GM12878 (cell line): ENCODE results near the gene RAB31. TPM values are rescaled to one million over a fixed set of nuclear protein-coding genes. Genes with fewer than 3 reads are reported as not detected.

Source experiments
- ATAC-seq: fragments of 200-7000 bp; cut with Tn5 transposase; 3 replicates; pipeline ENCODE4 v1.9.1; 2020; ENCODE audit warnings: mild to moderate bottlenecking, moderate library complexity
- BruUV-seq: library from RNA; stranded (reverse); fragments of 400-500 nt; replicated peaks from 2 replicates; lab custom pipeline; 2021; lab: Mats Ljungman, UMichigan
- CTCF ChIA-PET: fragments of 300-600 bp; sonication (Branson Sonifier 250); formaldehyde crosslinking; extraction: SDS; loops from one replicate; lab custom pipeline; 2021; ENCODE audit warnings: inconsistent platforms; lab: Yijun Ruan, JAX
- POLR2A ChIA-PET: fragments of 350-600 bp; formaldehyde crosslinking; extraction: SDS; loops from one replicate; lab custom pipeline; 2021; ENCODE audit warnings: inconsistent platforms; lab: Charles Lee
- RAD21 ChIA-PET: fragments of 300-600 bp; sonication (Branson Sonifier 250); formaldehyde crosslinking; loops from one replicate; lab custom pipeline; 2023; ENCODE audit warnings: antibody characterized with exemption; ENCODE audit not compliant: unreplicated experiment; lab: Charles Lee
- SMC1A ChIA-PET: fragments of 300-600 bp; sonication (Branson Sonifier 250); formaldehyde crosslinking; loops from one replicate; lab custom pipeline; 2023; ENCODE audit not compliant: unreplicated experiment, uncharacterized antibody; lab: Charles Lee
- DNase-seq: peaks from one replicate; pipeline ENCODE4 v3.0.0-alpha.2; 2011; ENCODE audit warnings: low read depth, low spot score
- FAIRE-seq: peaks from 3 replicates; lab custom pipeline; 2011; peaks lifted over from hg19 to GRCh38; lab: Jason Lieb, UNC
- H2AFZ ChIP-seq: 2 replicates; pipeline ENCODE4 v1.6.0; 2011; ENCODE audit warnings: low read depth, low read length, control low read depth; ENCODE audit not compliant: control insufficient read depth
- H3K27ac ChIP-seq: 2 replicates; pipeline ENCODE4 v1.5.1; 2011; ENCODE audit warnings: control low read depth; ENCODE audit not compliant: control insufficient read depth, insufficient read depth
- H3K27me3 ChIP-seq, 2 experiments: replicated peaks in 1 of 2; 2 replicates each; pipeline versions ENCODE4 v1.6.0 to v1.6.1; 2011; ENCODE audit warnings: low read length in 1 of 2; ENCODE audit not compliant: control insufficient read depth in 2 of 2, insufficient read depth in 2 of 2
- H3K36me3 ChIP-seq, 2 experiments: 2 replicates each; pipeline ENCODE4 v1.5.1; 2011; ENCODE audit warnings: low read length in 1 of 2; ENCODE audit not compliant: control insufficient read depth in 2 of 2, insufficient read depth in 2 of 2
- H3K4me1 ChIP-seq: 2 replicates; pipeline ENCODE4 v1.6.1; 2011; ENCODE audit warnings: mild to moderate bottlenecking, low read length, moderate library complexity, mixed read lengths; ENCODE audit not compliant: control insufficient read depth, insufficient read depth
- H3K4me2 ChIP-seq: 2 replicates; pipeline ENCODE4 v1.6.0; 2011; ENCODE audit warnings: control low read depth; ENCODE audit not compliant: control insufficient read depth, insufficient read depth
- H3K4me3 ChIP-seq: fragments of 200-600 bp; sonication (generic); 2 replicates; pipeline ENCODE4 v1.5.1; 2016
- H3K79me2 ChIP-seq: 2 replicates; pipeline ENCODE4 v1.6.0; 2011; ENCODE audit warnings: low read length; ENCODE audit not compliant: control insufficient read depth, insufficient read depth
- H3K9ac ChIP-seq: 2 replicates; pipeline ENCODE4 v1.8.0; 2011; ENCODE audit warnings: low read length, control low read depth, mixed read lengths; ENCODE audit not compliant: control insufficient read depth, insufficient read depth
- H3K9me3 ChIP-seq: replicated peaks from 3 replicates; pipeline ENCODE4 v1.5.1; 2011; ENCODE audit warnings: mild to moderate bottlenecking, low read length; ENCODE audit not compliant: control insufficient read depth, insufficient read depth
- H4K20me1 ChIP-seq: 2 replicates; pipeline ENCODE4 v1.6.0; 2011; ENCODE audit not compliant: control insufficient read depth, insufficient read depth
- BCLAF1 ChIP-seq: fragments of 450-650 bp; IDR thresholded peaks from 2 replicates; pipeline ENCODE4 v1.6.1; 2017; ENCODE audit warnings: antibody characterized with exemption, mild to moderate bottlenecking, moderate library complexity
- BHLHE40 ChIP-seq, 2 experiments: fragments of 450-650 bp in 1 of 2; IDR thresholded peaks; 2 replicates each; pipeline ENCODE4 v1.6.1; 2011 to 2017; ENCODE audit warnings: low read depth in 2 of 2, borderline replicate concordance in 1 of 2, improper control_type of control experiment in 1 of 2, low read length in 1 of 2, mild to moderate bottlenecking in 1 of 2
- CBX5 ChIP-seq: sonication (generic); IDR thresholded peaks from 2 replicates; pipeline ENCODE4 v1.6.1; 2016; ENCODE audit warnings: low read depth, moderate library complexity, mild to moderate bottlenecking, inconsistent platforms
- CHD2 ChIP-seq: IDR thresholded peaks from 2 replicates; pipeline ENCODE4 v1.6.1; 2011; ENCODE audit warnings: low read depth, low read length, improper control_type of control experiment, borderline replicate concordance
- EP300 ChIP-seq, 2 experiments: fragments of 150-350 bp in 1 of 2; IDR thresholded peaks; 2 replicates each; pipeline ENCODE4 v1.6.1; 2011 to 2012; ENCODE audit warnings: low read depth in 2 of 2, low read length in 2 of 2, borderline replicate concordance in 1 of 2, improper control_type of control experiment in 1 of 2, inconsistent platforms in 1 of 2; ENCODE audit not compliant: control insufficient read depth in 1 of 2
- FOS ChIP-seq: IDR thresholded peaks from 3 replicates; pipeline ENCODE4 v1.6.1; 2011; ENCODE audit warnings: borderline replicate concordance; ENCODE audit not compliant: insufficient read length; ENCODE audit errors: extremely low read depth
- GATAD2B ChIP-seq: fragments of 450-650 bp; conservative IDR thresholded peaks from 2 replicates; pipeline ENCODE4 v1.6.1; 2017; ENCODE audit warnings: low read depth, mild to moderate bottlenecking, moderate library complexity
- IKZF1 ChIP-seq: fragments of 450-650 bp; conservative IDR thresholded peaks from 2 replicates; pipeline ENCODE4 v1.6.1; 2017; ENCODE audit warnings: antibody characterized with exemption, mild to moderate bottlenecking
- KAT2A ChIP-seq: conservative IDR thresholded peaks from 2 replicates; pipeline ENCODE4 v1.6.1; 2011; ENCODE audit warnings: low read depth, low read length; ENCODE audit not compliant: control insufficient read depth
- LARP7 ChIP-seq: fragments of 450-650 bp; IDR thresholded peaks from 2 replicates; pipeline ENCODE4 v1.6.1; 2017; ENCODE audit warnings: mild to moderate bottlenecking
- MTA3 ChIP-seq: IDR thresholded peaks from 2 replicates; pipeline ENCODE4 v1.6.1; 2012; ENCODE audit warnings: low read length, inconsistent platforms, borderline replicate concordance
- NFIC ChIP-seq: IDR thresholded peaks from 2 replicates; pipeline ENCODE4 v1.6.1; 2012; ENCODE audit warnings: low read depth, mild to moderate bottlenecking, inconsistent platforms, low read length, moderate library complexity
- PAX8 ChIP-seq: fragments of 450-650 bp; IDR thresholded peaks from 2 replicates; pipeline ENCODE4 v1.6.1; 2017; ENCODE audit warnings: mild to moderate bottlenecking, moderate library complexity
- RUNX3 ChIP-seq: IDR thresholded peaks from 2 replicates; pipeline ENCODE4 v1.6.1; 2012; ENCODE audit warnings: low read length, inconsistent platforms
- STAT1 ChIP-seq: fragments of 450-650 bp; conservative IDR thresholded peaks from 2 replicates; pipeline ENCODE4 v1.6.1; 2014; ENCODE audit warnings: antibody characterized with exemption, mild to moderate bottlenecking
- WRNIP1 ChIP-seq: IDR thresholded peaks from 2 replicates; pipeline ENCODE4 v1.6.1; 2011; ENCODE audit warnings: low read depth, low read length, improper control_type of control experiment, borderline replicate concordance
- WGBS: methylation state at CpG from one replicate; pipeline ENCODE4 v1.1.6; 2016; ENCODE audit warnings: low lambda C conversion rate; ENCODE audit not compliant: insufficient replicate concordance, insufficient coverage; ENCODE audit errors: missing lambda C conversion rate; 5-methylcytosine and 5-hydroxymethylcytosine counted together
- in situ Hi-C: fragments of 300-500 bp; cut with MboI; formaldehyde crosslinking; loops from 9 replicates; pipeline ENCODE4 v1.14.3; 2018; ENCODE audit warnings: mixed read lengths
- intact Hi-C: fragments of 100-400 bp; cut with micrococcal nuclease; formaldehyde crosslinking; loops from one replicate; pipeline ENCODE4 v1.14.2; 2022; ENCODE audit not compliant: unreplicated experiment
- polyA plus RNA-seq, 11 experiments: library from polyadenylated mRNA; depleted of rRNA in 4 of 11; unstranded in 6 of 11; stranded (reverse) in 5 of 11; fragments of >200 nt; fragmentation: Nextera tagmentation in 4 of 11; fragmentation: Illumina TruSeq in 1 of 11; extraction: Ambion mirVana in 4 of 11; extraction: Trizol in 1 of 11; gene quantifications; 1 replicate in 1 of 11; 2 replicates in 10 of 11; pipeline versions ENCODE4 v1.2.1 to v1.2.3, GENCODE V29; 2011 to 2016; ENCODE audit warnings: inconsistent platforms in 2 of 11, missing spikeins in 2 of 11, low read depth in 1 of 11
- total RNA-seq, 4 experiments: library from RNA; depleted of rRNA in 3 of 4; stranded (reverse); fragments of >200 nt in 3 of 4; fragmentation: Illumina TruSeq in 1 of 4; extraction: Trizol in 1 of 4; gene quantifications; 2 replicates each; pipeline versions ENCODE4 v1.2.1 to v1.2.3, GENCODE V29; 2013 to 2021
- TF ChIP-seq, protein P1 (sequence below), 3 experiments: IDR thresholded peaks in 2 of 3; conservative IDR thresholded peaks in 1 of 3; 2 replicates each; pipeline ENCODE4 v1.5.1; 2011; ENCODE audit warnings: low read depth in 3 of 3, low read length in 3 of 3, mild to moderate bottlenecking in 3 of 3, control low read depth in 2 of 3, moderate library complexity in 2 of 3, inconsistent platforms in 1 of 3, mixed read lengths in 1 of 3; ENCODE audit not compliant: control insufficient read depth in 2 of 3, insufficient read depth in 1 of 3; ENCODE audit errors: extremely low read depth in 1 of 3
- TF ChIP-seq, protein P2 (sequence below): IDR thresholded peaks from 2 replicates; pipeline ENCODE4 v1.6.1; 2011; ENCODE audit warnings: mild to moderate bottlenecking, low read depth, low read length, moderate library complexity; ENCODE audit not compliant: insufficient replicate concordance

RAB31 gene
- total and polyA plus RNA-seq, 10 of the 15 experiments (the other 5 are each of a cell fraction or from before 2014, with no cell fraction given) = 0.80 to 23.3 (median 12.2) TPM

DNA sequence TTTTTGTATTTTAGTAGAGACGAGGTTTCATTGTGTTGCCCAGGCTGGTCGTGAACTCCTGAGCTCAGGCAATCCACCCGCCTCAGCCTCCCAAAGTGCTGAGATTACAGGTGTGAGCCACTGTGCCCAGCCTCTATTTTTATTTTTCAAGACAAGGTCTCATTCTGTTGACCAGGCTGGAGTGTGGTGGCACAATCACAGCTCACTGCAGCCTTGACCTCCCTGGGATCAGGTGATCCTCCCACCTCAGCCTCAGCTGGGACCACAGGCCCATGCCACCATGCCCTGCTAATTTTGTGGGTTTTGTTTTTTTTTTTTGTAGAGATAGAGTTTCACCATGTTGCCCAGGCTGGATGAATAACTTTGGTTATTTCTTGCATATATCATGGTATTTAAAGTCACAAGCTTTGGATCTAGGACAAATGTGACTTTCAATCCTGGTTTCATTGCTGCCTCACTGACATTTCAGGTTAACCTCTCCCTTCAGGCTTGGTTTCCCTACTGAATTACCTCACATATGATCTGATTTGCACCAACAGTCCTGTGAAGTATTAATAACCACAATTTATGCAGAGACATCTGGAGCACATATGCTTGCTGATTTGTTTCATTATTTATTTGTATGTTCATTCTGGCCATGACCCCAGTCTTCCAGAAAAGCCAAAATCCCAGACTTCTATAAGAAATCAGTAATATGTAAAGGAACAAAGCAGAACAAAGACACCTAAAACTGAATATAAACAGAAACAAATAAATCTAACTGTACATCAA lies 17.5 kb upstream of the RAB31 start:
- ATAC-seq (no peak), DNase-seq (no peak), FAIRE-seq (no peak)
- no TSS peak for BruUV-seq
- no peak overlapping the region for H3K27ac ChIP-seq
- SMC1A ChIA-PET = no interaction called here
- RAD21 ChIA-PET = no interaction called here
- no peak overlapping the region for H2AFZ ChIP-seq
- H3K9me3 ChIP-seq = no peaks in the 10 kb centered on the region
- no peaks in the 10 kb centered on the region for H3K36me3 ChIP-seq
- no peaks in the 10 kb centered on the region for H3K79me2 ChIP-seq
- no peak overlapping the region for H3K4me3 ChIP-seq
- no peaks in the 10 kb centered on the region for H3K4me1 ChIP-seq
- 39% methylated on average over 3 of the region's 3 CpGs for WGBS
- H3K4me2 ChIP-seq = no peak overlapping the region
- H3K9ac ChIP-seq = no peak overlapping the region
- in situ Hi-C loops = no loop called here
- no peaks in the 10 kb centered on the region; a peak in 1 of 4 replicates for H3K27me3 ChIP-seq
- no peaks in the 10 kb centered on the region for H4K20me1 ChIP-seq
- CTCF ChIA-PET = no interaction called here
- POLR2A ChIA-PET = no interaction called here
- intact Hi-C loops = no loop called here
- TF ChIP-seq IKZF1 (no peak), GATAD2B (no peak), PAX8 (no peak), BHLHE40 (IDR thresholded peaks at IDR 0.05; ENCODE audit: borderline replicate concordance in 1 of 2, low read depth in 2 of 2, low read length in 1 of 2) (no peak), LARP7 (no peak), CBX5 (no peak), NFIC (no peak), RUNX3 (no peak), KAT2A (no peak), CHD2 (no peak), BCLAF1 (no peak), WRNIP1 (no peak), STAT1 (no peak), MTA3 (no peak), EP300 (IDR thresholded peaks at IDR 0.05; ENCODE audit: borderline replicate concordance in 1 of 2, control insufficient read depth in 1 of 2, low read depth in 2 of 2, low read length in 2 of 2) (no peak), FOS (no peak)
- TF ChIP-seq, protein P1, sequence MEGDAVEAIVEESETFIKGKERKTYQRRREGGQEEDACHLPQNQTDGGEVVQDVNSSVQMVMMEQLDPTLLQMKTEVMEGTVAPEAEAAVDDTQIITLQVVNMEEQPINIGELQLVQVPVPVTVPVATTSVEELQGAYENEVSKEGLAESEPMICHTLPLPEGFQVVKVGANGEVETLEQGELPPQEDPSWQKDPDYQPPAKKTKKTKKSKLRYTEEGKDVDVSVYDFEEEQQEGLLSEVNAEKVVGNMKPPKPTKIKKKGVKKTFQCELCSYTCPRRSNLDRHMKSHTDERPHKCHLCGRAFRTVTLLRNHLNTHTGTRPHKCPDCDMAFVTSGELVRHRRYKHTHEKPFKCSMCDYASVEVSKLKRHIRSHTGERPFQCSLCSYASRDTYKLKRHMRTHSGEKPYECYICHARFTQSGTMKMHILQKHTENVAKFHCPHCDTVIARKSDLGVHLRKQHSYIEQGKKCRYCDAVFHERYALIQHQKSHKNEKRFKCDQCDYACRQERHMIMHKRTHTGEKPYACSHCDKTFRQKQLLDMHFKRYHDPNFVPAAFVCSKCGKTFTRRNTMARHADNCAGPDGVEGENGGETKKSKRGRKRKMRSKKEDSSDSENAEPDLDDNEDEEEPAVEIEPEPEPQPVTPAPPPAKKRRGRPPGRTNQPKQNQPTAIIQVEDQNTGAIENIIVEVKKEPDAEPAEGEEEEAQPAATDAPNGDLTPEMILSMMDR (IDR thresholded peaks at IDR 0.05 in 2 of 3, conservative IDR thresholded peaks at IDR 0.05 in 1 of 3; ENCODE audit: control insufficient read depth in 2 of 3, extremely low read depth in 1 of 3, insufficient read depth in 1 of 3, low read depth in 3 of 3, low read length in 3 of 3) = no peak
- TF ChIP-seq, protein P2, sequence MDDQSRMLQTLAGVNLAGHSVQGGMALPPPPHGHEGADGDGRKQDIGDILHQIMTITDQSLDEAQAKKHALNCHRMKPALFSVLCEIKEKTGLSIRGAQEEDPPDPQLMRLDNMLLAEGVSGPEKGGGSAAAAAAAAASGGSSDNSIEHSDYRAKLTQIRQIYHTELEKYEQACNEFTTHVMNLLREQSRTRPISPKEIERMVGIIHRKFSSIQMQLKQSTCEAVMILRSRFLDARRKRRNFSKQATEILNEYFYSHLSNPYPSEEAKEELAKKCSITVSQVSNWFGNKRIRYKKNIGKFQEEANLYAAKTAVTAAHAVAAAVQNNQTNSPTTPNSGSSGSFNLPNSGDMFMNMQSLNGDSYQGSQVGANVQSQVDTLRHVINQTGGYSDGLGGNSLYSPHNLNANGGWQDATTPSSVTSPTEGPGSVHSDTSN = no peak
